KMS-11 (cell line): ENCODE data around the gene MC3R.

Experiments used
- H2AFZ ChIP-seq: fragments of 200-600 bp; sonication (generic); 2 replicates; pipeline ENCODE4 v1.6.1; 2016; ENCODE audit warnings: antibody characterized with exemption, mixed run types, low read depth
- H3K27ac ChIP-seq: fragments of 200-600 bp; sonication (generic); 2 replicates; pipeline ENCODE4 v1.6.1; 2016; ENCODE audit warnings: mild to moderate bottlenecking, mixed run types
- H3K27me3 ChIP-seq: fragments of 200-600 bp; sonication (generic); 2 replicates; pipeline ENCODE4 v1.6.1; 2017; ENCODE audit warnings: mild to moderate bottlenecking, low read depth, mixed run types, moderate library complexity; ENCODE audit not compliant: insufficient read depth
- H3K36me3 ChIP-seq: fragments of 200-600 bp; sonication (generic); 2 replicates; pipeline ENCODE4 v1.6.1; 2017; ENCODE audit warnings: mild to moderate bottlenecking, mixed run types; ENCODE audit not compliant: insufficient read depth
- H3K4me1 ChIP-seq: fragments of 200-600 bp; sonication (generic); 2 replicates; pipeline ENCODE4 v1.6.1; 2016; ENCODE audit warnings: mild to moderate bottlenecking, low read depth, mixed run types; ENCODE audit not compliant: poor library complexity, severe bottlenecking
- H3K4me2 ChIP-seq: fragments of 200-600 bp; sonication (generic); 2 replicates; pipeline ENCODE4 v1.7.0; 2016; ENCODE audit warnings: mild to moderate bottlenecking, mixed run types
- H3K4me3 ChIP-seq: fragments of 200-600 bp; sonication (generic); IDR thresholded peaks from 2 replicates; pipeline ENCODE4 v1.6.1; 2017; ENCODE audit warnings: low read depth, low read length, mixed read lengths; ENCODE audit not compliant: insufficient read depth
- H3K79me2 ChIP-seq: fragments of 200-600 bp; sonication (generic); 2 replicates; pipeline ENCODE4 v1.6.1; 2016; ENCODE audit warnings: low read depth, mixed run types; ENCODE audit not compliant: insufficient read depth
- H3K9ac ChIP-seq: fragments of 200-600 bp; sonication (generic); 2 replicates; pipeline ENCODE4 v1.6.1; 2016; ENCODE audit warnings: mild to moderate bottlenecking, mixed run types
- H4K20me1 ChIP-seq: fragments of 200-600 bp; sonication (generic); 2 replicates; pipeline ENCODE4 v1.6.1; 2016; ENCODE audit warnings: mild to moderate bottlenecking, mixed run types; ENCODE audit not compliant: insufficient read depth
- TF ChIP-seq, protein P1 (sequence below): fragments of 200-600 bp; sonication (generic); conservative IDR thresholded peaks from 2 replicates; pipeline ENCODE4 v1.6.1; 2017; ENCODE audit warnings: low read depth, mild to moderate bottlenecking, antibody characterized with exemption, low read length, moderate library complexity, mixed read lengths

Gene MC3R

GRCh38 chr20:56273491-56273890 is 25.0 kb downstream of the MC3R start:
- no peaks in the 10 kb centered on the region for H3K79me2 ChIP-seq
- H4K20me1 ChIP-seq: no peaks in the 10 kb centered on the region
- H3K4me3 ChIP-seq: no peak overlapping the region
- no peaks in the 10 kb centered on the region for H3K27me3 ChIP-seq
- no peak overlapping the region for H3K27ac ChIP-seq
- H3K4me1 ChIP-seq: no peaks in the 10 kb centered on the region
- no peak overlapping the region for H2AFZ ChIP-seq
- no peak overlapping the region for H3K4me2 ChIP-seq
- TF ChIP-seq, protein P1, sequence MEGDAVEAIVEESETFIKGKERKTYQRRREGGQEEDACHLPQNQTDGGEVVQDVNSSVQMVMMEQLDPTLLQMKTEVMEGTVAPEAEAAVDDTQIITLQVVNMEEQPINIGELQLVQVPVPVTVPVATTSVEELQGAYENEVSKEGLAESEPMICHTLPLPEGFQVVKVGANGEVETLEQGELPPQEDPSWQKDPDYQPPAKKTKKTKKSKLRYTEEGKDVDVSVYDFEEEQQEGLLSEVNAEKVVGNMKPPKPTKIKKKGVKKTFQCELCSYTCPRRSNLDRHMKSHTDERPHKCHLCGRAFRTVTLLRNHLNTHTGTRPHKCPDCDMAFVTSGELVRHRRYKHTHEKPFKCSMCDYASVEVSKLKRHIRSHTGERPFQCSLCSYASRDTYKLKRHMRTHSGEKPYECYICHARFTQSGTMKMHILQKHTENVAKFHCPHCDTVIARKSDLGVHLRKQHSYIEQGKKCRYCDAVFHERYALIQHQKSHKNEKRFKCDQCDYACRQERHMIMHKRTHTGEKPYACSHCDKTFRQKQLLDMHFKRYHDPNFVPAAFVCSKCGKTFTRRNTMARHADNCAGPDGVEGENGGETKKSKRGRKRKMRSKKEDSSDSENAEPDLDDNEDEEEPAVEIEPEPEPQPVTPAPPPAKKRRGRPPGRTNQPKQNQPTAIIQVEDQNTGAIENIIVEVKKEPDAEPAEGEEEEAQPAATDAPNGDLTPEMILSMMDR: no peak
- no peaks in the 10 kb centered on the region for H3K36me3 ChIP-seq
- no peak overlapping the region for H3K9ac ChIP-seq

DNA sequence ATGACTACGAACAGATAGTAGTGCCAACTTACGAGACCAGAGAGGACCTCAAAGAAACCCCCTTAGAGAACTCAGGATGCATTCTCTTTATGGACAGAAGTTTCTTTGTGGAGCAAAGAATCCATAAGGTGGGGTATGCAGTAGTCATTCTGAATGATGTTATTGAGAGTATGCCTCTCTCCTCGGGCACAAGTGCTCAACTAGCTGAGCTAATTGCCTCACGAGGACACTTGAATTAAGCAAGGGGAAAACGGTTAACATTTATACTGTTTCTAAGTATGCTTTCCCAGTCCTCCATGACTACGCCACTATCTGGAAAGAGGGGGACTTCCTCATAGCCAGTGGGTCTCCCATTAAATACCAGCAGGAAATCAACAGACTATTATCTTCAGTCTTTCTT is 25.6 kb downstream of the MC3R start:
- TF ChIP-seq, protein P1: no peak
- H3K4me1 ChIP-seq: no peaks in the 10 kb centered on the region
- H3K9ac ChIP-seq: no peak overlapping the region
- no peaks in the 10 kb centered on the region for H3K79me2 ChIP-seq
- H3K4me3 ChIP-seq: no peak overlapping the region
- no peak overlapping the region for H2AFZ ChIP-seq
- H4K20me1 ChIP-seq: no peaks in the 10 kb centered on the region
- no peak overlapping the region for H3K4me2 ChIP-seq
- no peak overlapping the region for H3K27ac ChIP-seq
- no peaks in the 10 kb centered on the region for H3K36me3 ChIP-seq
- H3K27me3 ChIP-seq: no peaks in the 10 kb centered on the region

GRCh38 chr20:56278196-56278595 is 29.7 kb downstream of the MC3R start:
- Histone ChIP-seq H3K36me3 (no peaks in the 10 kb centered on the region), H3K9ac (no peak overlapping the region), H3K27me3 (no peaks in the 10 kb centered on the region), H3K79me2 (no peaks in the 10 kb centered on the region), H3K4me2 (no peak overlapping the region), H3K4me3 (no peak overlapping the region), H3K27ac (no peak overlapping the region), H4K20me1 (no peaks in the 10 kb centered on the region), H3K4me1 (no peaks in the 10 kb centered on the region), H2AFZ (no peak overlapping the region)
- TF ChIP-seq, protein P1: no peak

- Histone ChIP-seq H3K4me2 (no peak overlapping the region), H3K4me3 (no peak overlapping the region), H4K20me1 (no peaks in the 10 kb centered on the region), H2AFZ (no peak overlapping the region), H3K4me1 (no peaks in the 10 kb centered on the region), H3K79me2 (no peaks in the 10 kb centered on the region), H3K27ac (no peak overlapping the region), H3K36me3 (no peaks in the 10 kb centered on the region), H3K9ac (no peak overlapping the region), H3K27me3 (no peaks in the 10 kb centered on the region)
- TF ChIP-seq, protein P1: no peak
Observed at GRCh38 chr20:56285496-56285895, 37.0 kb downstream of the MC3R start.

- no peak overlapping the region for H3K4me2 ChIP-seq
- no peaks in the 10 kb centered on the region for H3K4me1 ChIP-seq
- no peak overlapping the region for H3K4me3 ChIP-seq
- H3K36me3 ChIP-seq: no peaks in the 10 kb centered on the region
- H3K27ac ChIP-seq: no peak overlapping the region
- no peak overlapping the region for H2AFZ ChIP-seq
- H3K27me3 ChIP-seq: no peaks in the 10 kb centered on the region
- no peak overlapping the region for H3K9ac ChIP-seq
- H4K20me1 ChIP-seq: no peaks in the 10 kb centered on the region
- TF ChIP-seq, protein P1: no peak
- H3K79me2 ChIP-seq: no peaks in the 10 kb centered on the region
Observed at GRCh38 chr20:56289652-56290051, 41.1 kb downstream of the MC3R start.
